Measurements from ENCODE around the gene HEPACAM.

- TF ChIP-seq CTCF (IDR thresholded peaks at IDR 0.05; ENCODE audit: borderline replicate concordance, extremely low read depth, low read length, poor library complexity, severe bottlenecking) (no peak), EZH2 (IDR thresholded peaks at IDR 0.05; ENCODE audit: borderline replicate concordance, low read depth, low read length, severe bottlenecking) (no peak)
These were observed 56.2 kb downstream of the HEPACAM start for GRCh38 chr11:124879493-124880289.

Data from DND-41 (cell line).